Measurements from ENCODE around the gene UBL5.
A peak's percentile ranks its signal among the peaks of the same experiment; 100 is the strongest.

DNA sequence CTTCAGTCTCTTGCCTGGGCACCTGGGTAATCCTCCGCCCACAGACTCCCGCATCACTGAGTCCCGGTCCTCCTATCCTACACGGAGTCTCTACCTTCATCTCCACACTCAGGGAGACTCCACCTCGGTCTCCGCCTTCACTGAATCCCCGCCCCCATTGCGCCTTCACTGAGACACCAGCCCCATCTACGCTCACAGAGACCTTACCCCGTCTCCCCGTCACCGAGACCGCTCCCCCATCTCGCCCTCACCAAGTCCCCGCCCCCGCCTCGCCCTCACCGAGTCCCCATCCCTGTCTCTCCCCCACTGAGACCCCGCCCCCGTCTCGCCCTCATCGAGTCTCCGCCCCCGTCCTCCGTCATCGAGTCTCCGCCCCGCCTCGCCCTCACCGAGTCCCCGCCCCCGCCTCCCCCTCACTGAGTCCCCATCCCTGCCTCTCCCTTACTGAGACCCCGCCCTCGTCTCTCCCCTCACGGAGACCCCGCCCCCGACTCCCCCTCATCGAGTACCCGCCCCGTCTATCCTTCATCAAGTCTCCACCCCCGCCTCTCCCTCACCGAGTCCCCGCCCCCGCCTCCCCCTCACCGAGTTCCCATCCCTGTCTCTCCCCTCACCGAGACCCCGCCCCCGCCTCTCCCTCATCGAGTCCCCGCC, 36.0 kb upstream of the UBL5 start:
- TF ChIP-seq, protein P1, sequence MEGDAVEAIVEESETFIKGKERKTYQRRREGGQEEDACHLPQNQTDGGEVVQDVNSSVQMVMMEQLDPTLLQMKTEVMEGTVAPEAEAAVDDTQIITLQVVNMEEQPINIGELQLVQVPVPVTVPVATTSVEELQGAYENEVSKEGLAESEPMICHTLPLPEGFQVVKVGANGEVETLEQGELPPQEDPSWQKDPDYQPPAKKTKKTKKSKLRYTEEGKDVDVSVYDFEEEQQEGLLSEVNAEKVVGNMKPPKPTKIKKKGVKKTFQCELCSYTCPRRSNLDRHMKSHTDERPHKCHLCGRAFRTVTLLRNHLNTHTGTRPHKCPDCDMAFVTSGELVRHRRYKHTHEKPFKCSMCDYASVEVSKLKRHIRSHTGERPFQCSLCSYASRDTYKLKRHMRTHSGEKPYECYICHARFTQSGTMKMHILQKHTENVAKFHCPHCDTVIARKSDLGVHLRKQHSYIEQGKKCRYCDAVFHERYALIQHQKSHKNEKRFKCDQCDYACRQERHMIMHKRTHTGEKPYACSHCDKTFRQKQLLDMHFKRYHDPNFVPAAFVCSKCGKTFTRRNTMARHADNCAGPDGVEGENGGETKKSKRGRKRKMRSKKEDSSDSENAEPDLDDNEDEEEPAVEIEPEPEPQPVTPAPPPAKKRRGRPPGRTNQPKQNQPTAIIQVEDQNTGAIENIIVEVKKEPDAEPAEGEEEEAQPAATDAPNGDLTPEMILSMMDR (IDR thresholded peaks at IDR 0.05; ENCODE audit: low read depth, low read length, missing input control) = no peak
- peak; percentile 43 to 78 for TF ChIP-seq EGR1 (IDR thresholded peaks at IDR 0.05; ENCODE audit: low read depth in 2 of 2)
- TF ChIP-seq, protein P2, sequence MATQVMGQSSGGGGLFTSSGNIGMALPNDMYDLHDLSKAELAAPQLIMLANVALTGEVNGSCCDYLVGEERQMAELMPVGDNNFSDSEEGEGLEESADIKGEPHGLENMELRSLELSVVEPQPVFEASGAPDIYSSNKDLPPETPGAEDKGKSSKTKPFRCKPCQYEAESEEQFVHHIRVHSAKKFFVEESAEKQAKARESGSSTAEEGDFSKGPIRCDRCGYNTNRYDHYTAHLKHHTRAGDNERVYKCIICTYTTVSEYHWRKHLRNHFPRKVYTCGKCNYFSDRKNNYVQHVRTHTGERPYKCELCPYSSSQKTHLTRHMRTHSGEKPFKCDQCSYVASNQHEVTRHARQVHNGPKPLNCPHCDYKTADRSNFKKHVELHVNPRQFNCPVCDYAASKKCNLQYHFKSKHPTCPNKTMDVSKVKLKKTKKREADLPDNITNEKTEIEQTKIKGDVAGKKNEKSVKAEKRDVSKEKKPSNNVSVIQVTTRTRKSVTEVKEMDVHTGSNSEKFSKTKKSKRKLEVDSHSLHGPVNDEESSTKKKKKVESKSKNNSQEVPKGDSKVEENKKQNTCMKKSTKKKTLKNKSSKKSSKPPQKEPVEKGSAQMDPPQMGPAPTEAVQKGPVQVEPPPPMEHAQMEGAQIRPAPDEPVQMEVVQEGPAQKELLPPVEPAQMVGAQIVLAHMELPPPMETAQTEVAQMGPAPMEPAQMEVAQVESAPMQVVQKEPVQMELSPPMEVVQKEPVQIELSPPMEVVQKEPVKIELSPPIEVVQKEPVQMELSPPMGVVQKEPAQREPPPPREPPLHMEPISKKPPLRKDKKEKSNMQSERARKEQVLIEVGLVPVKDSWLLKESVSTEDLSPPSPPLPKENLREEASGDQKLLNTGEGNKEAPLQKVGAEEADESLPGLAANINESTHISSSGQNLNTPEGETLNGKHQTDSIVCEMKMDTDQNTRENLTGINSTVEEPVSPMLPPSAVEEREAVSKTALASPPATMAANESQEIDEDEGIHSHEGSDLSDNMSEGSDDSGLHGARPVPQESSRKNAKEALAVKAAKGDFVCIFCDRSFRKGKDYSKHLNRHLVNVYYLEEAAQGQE (IDR thresholded peaks at IDR 0.05) = no peak
- TF ChIP-seq JUND (IDR thresholded peaks at IDR 0.05) = no peak
- peak; percentile 10 for TF ChIP-seq SP1 (IDR thresholded peaks at IDR 0.05)

Measured in liver (tissue), 3 donors.